HCT116 (cell line): ENCODE data around the gene C9. TPM values are rescaled to one million over a fixed set of nuclear protein-coding genes. Genes with fewer than 3 reads are reported as not detected.

Experiments used
- ATAC-seq: fragments of 200-7000 bp; cut with Tn5 transposase; 2 replicates; pipeline ENCODE4 v1.9.1; 2020; ENCODE audit warnings: mild to moderate bottlenecking, moderate library complexity
- BruUV-seq: library from RNA; stranded (reverse); fragments of 400-500 nt; replicated peaks from 2 replicates; lab custom pipeline; 2021; lab: Mats Ljungman, UMichigan
- CTCF ChIA-PET: fragments of 300-600 bp; sonication (Branson Sonifier 250); formaldehyde crosslinking; loops from one replicate; lab custom pipeline; 2021; ENCODE audit warnings: antibody characterized with exemption; lab: Charles Lee
- POLR2A ChIA-PET: fragments of 300-600, 350-600 bp; sonication (Branson Sonifier 250); formaldehyde crosslinking; loops from one replicate; lab custom pipeline; 2021; ENCODE audit warnings: antibody characterized with exemption; lab: Charles Lee
- RAD21 ChIA-PET, 2 experiments: fragments of 300-600 bp; sonication (Branson Sonifier 250); formaldehyde crosslinking; loops; one replicate each; lab custom pipeline; 2023; ENCODE audit warnings: low total read pairs in 2 of 2; ENCODE audit not compliant: uncharacterized antibody in 2 of 2, unreplicated experiment in 2 of 2, low non-redundant PET in 1 of 2; lab: Charles Lee
- DNase-seq: peaks from one replicate; pipeline ENCODE4 v3.0.0-alpha.2; 2010; ENCODE audit warnings: low read depth, low spot score
- H2AFZ ChIP-seq: fragments of 200-600 bp; shearing (Covaris generic), sonication (generic); 2 replicates; pipeline ENCODE4 v1.6.1; 2017; ENCODE audit warnings: low read depth, mixed run types, mixed read lengths, antibody characterized with exemption, low read length; ENCODE audit not compliant: poor library complexity, severe bottlenecking
- H3K27ac ChIP-seq: 2 replicates; pipeline ENCODE4 v1.5.1; 2012; ENCODE audit warnings: low read depth, low read length
- H3K27me3 ChIP-seq: fragments of 200-600 bp; sonication (generic); 2 replicates; pipeline ENCODE4 v1.6.1; 2016; ENCODE audit warnings: mixed run types, low read length, mixed read lengths; ENCODE audit not compliant: insufficient read depth
- H3K36me3 ChIP-seq, 2 experiments: fragments of 200-500 bp in 1 of 2; fragments of 200-600 bp in 1 of 2; sonication (Bioruptor generic) in 1 of 2; sonication (generic) in 1 of 2; 2 replicates each; pipeline versions ENCODE4 v1.5.1 to v1.6.1; 2014 to 2016; ENCODE audit warnings: low read length in 2 of 2, inconsistent platforms in 1 of 2, mixed read lengths in 1 of 2, mixed run types in 1 of 2; ENCODE audit not compliant: insufficient read depth in 2 of 2, control insufficient read depth in 1 of 2
- H3K4me1 ChIP-seq, 2 experiments: fragments of 200-600 bp in 1 of 2; sonication (generic) in 1 of 2; 2 replicates each; pipeline versions ENCODE4 v1.5.1 to v1.6.1; 2012 to 2017; ENCODE audit warnings: low read length in 2 of 2, inconsistent platforms in 1 of 2, mild to moderate bottlenecking in 1 of 2, mixed read lengths in 1 of 2, mixed run types in 1 of 2, moderate library complexity in 1 of 2; ENCODE audit not compliant: insufficient read depth in 2 of 2, control insufficient read depth in 1 of 2
- H3K4me2 ChIP-seq: fragments of 200-600 bp; sonication (generic); 2 replicates; pipeline ENCODE4 v1.6.1; 2017; ENCODE audit warnings: mixed run types, low read length, mixed read lengths
- H3K4me3 ChIP-seq, 2 experiments: fragments of 200-600 bp in 1 of 2; sonication (generic) in 1 of 2; replicated peaks in 1 of 2; 2 replicates each; pipeline ENCODE4 v1.5.1; 2011 to 2016; ENCODE audit warnings: low read length in 2 of 2, control low read depth in 1 of 2, low read depth in 1 of 2, mild to moderate bottlenecking in 1 of 2, mixed read lengths in 1 of 2, mixed run types in 1 of 2
- H3K79me2 ChIP-seq: fragments of 200-600 bp; sonication (generic); 2 replicates; pipeline ENCODE4 v1.6.1; 2017; ENCODE audit warnings: mild to moderate bottlenecking, mixed run types, low read length, moderate library complexity, mixed read lengths; ENCODE audit not compliant: insufficient read depth
- H3K9ac ChIP-seq: fragments of 200-600 bp; sonication (generic); 2 replicates; pipeline ENCODE4 v1.6.1; 2016; ENCODE audit warnings: low read length, mixed read lengths
- H3K9me2 ChIP-seq: fragments of 200-600 bp; sonication (generic), shearing (Covaris generic); 2 replicates; pipeline ENCODE4 v1.6.1; 2017; ENCODE audit warnings: mixed run types, mild to moderate bottlenecking, moderate library complexity; ENCODE audit not compliant: insufficient read depth
- H3K9me3 ChIP-seq, 2 experiments: fragments of 200-500 bp in 1 of 2; fragments of 200-600 bp in 1 of 2; sonication (Bioruptor generic) in 1 of 2; sonication (generic) in 1 of 2; 2 replicates each; pipeline ENCODE4 v1.6.1; 2014 to 2017; ENCODE audit warnings: low read length in 2 of 2, mixed read lengths in 2 of 2, inconsistent platforms in 1 of 2, low read depth in 1 of 2, mild to moderate bottlenecking in 1 of 2, mixed run types in 1 of 2, moderate library complexity in 1 of 2; ENCODE audit not compliant: control insufficient read depth in 1 of 2, insufficient read depth in 1 of 2
- H4K20me1 ChIP-seq: fragments of 200-600 bp; sonication (generic), shearing (Covaris generic); 2 replicates; pipeline ENCODE4 v1.6.1; 2017; ENCODE audit warnings: mixed run types, mild to moderate bottlenecking, moderate library complexity; ENCODE audit not compliant: insufficient read depth
- CBX3 ChIP-seq: IDR thresholded peaks from 2 replicates; pipeline ENCODE4 v1.6.1; 2012; ENCODE audit warnings: low read depth
- CEBPB ChIP-seq: IDR thresholded peaks from 2 replicates; pipeline ENCODE4 v1.6.1; 2012; ENCODE audit warnings: low read depth
- EGR1 ChIP-seq: IDR thresholded peaks from 2 replicates; pipeline ENCODE4 v1.6.1; 2012; ENCODE audit warnings: low read depth
- EZH2 ChIP-seq: fragments of 200-600 bp; sonication (generic); IDR thresholded peaks from 2 replicates; pipeline ENCODE4 v1.6.1; 2017; ENCODE audit warnings: antibody characterized with exemption, mixed run types
- FOSL1 ChIP-seq: IDR thresholded peaks from 2 replicates; pipeline ENCODE4 v1.6.1; 2012; ENCODE audit warnings: low read depth
- JUND ChIP-seq: IDR thresholded peaks from 2 replicates; pipeline ENCODE4 v1.6.1; 2012
- POLR2A ChIP-seq: IDR thresholded peaks from 2 replicates; pipeline ENCODE4 v1.7.0; 2011; ENCODE audit warnings: borderline replicate concordance; ENCODE audit not compliant: insufficient read depth, insufficient read length; ENCODE audit errors: extremely low read depth
- POLR2AphosphoS5 ChIP-seq: IDR thresholded peaks from 2 replicates; pipeline ENCODE4 v1.6.1; 2011; ENCODE audit warnings: mild to moderate bottlenecking, low read depth, low read length, moderate library complexity
- RAD21 ChIP-seq: IDR thresholded peaks from 2 replicates; pipeline ENCODE4 v1.6.1; 2012; ENCODE audit warnings: low read depth, mild to moderate bottlenecking
- SIN3A ChIP-seq: IDR thresholded peaks from 2 replicates; pipeline ENCODE4 v1.6.1; 2012; ENCODE audit warnings: low read depth
- SP1 ChIP-seq: IDR thresholded peaks from 2 replicates; pipeline ENCODE4 v1.6.1; 2012; ENCODE audit warnings: low read depth
- SRF ChIP-seq: IDR thresholded peaks from 2 replicates; pipeline ENCODE4 v1.6.1; 2012; ENCODE audit warnings: low read depth
- TCF7L2 ChIP-seq: IDR thresholded peaks from 2 replicates; pipeline ENCODE4 v1.7.0; 2011; ENCODE audit warnings: borderline replicate concordance, inconsistent platforms; ENCODE audit not compliant: insufficient read depth, insufficient read length; ENCODE audit errors: extremely low read depth
- YY1 ChIP-seq: IDR thresholded peaks from 2 replicates; pipeline ENCODE4 v1.6.1; 2011; ENCODE audit warnings: low read length, low read depth, moderate library complexity, mild to moderate bottlenecking; ENCODE audit not compliant: insufficient replicate concordance; ENCODE audit errors: extremely low read depth
- ZFX ChIP-seq: fragments of 450-650 bp; IDR thresholded peaks from 2 replicates; pipeline ENCODE4 v1.6.1; 2017
- ZNF274 ChIP-seq: fragments of 200-500 bp; sonication (Bioruptor generic); IDR thresholded peaks from 2 replicates; pipeline ENCODE4 v1.6.1; 2014; ENCODE audit warnings: mild to moderate bottlenecking, low read depth, low read length, inconsistent platforms
- intact Hi-C: fragments of 100-400 bp; cut with micrococcal nuclease; formaldehyde crosslinking; loops from 2 replicates; pipeline ENCODE4 v1.10.0; 2022
- total RNA-seq: library from RNA; stranded (reverse); gene quantifications from one replicate; pipeline ENCODE4 v1.2.1, GENCODE V29; 2021; ENCODE audit not compliant: unreplicated experiment
- TF ChIP-seq, protein P1 (sequence below): IDR thresholded peaks from 2 replicates; pipeline ENCODE4 v1.6.1; 2012; ENCODE audit warnings: low read depth
- TF ChIP-seq, protein P2 (sequence below): IDR thresholded peaks from 2 replicates; pipeline ENCODE4 v1.6.1; 2011; ENCODE audit warnings: mild to moderate bottlenecking, low read length, moderate library complexity; ENCODE audit not compliant: insufficient replicate concordance; ENCODE audit errors: extremely low read depth

C9 gene
- total RNA-seq, 1 experiment from 2014 or later: 0.34 TPM

DNA sequence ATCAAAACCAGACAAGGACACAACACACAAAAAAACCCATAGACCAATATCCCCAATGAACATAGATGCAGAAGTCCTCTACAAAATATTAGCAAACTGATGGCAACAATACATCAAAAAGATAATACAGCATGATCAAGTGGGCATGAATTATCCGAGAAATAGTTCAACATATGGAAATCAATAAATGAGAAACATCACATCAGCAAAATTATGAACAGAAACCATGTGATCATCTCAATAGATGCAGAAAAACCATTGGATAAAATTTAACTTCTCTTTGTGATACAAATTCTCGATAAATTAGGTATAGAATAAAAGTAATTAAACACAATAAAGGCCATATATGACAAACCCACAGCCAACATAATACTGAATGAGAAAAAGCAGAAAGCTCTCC, 69.6 kb downstream of the C9 start:
- Histone ChIP-seq H3K4me2 (no peak overlapping the region), H3K4me1 (no peaks in the 10 kb centered on the region), H3K36me3 (no peaks in the 10 kb centered on the region), H3K27ac (no peak overlapping the region), H2AFZ (no peak overlapping the region), H3K9me2 (no peaks in the 10 kb centered on the region), H3K4me3 (no peak overlapping the region), H3K9ac (no peak overlapping the region), H3K9me3 (no peaks in the 10 kb centered on the region)
- ChIA-PET POLR2A (no interaction called here), CTCF (no interaction called here), RAD21 (no interaction called here)
- no peak for DNase-seq
- intact Hi-C loops: no loop called here
- no TSS peak for BruUV-seq
- no peak for TF ChIP-seq SRF
- TF ChIP-seq EZH2: no peak
- TF ChIP-seq, protein P1, sequence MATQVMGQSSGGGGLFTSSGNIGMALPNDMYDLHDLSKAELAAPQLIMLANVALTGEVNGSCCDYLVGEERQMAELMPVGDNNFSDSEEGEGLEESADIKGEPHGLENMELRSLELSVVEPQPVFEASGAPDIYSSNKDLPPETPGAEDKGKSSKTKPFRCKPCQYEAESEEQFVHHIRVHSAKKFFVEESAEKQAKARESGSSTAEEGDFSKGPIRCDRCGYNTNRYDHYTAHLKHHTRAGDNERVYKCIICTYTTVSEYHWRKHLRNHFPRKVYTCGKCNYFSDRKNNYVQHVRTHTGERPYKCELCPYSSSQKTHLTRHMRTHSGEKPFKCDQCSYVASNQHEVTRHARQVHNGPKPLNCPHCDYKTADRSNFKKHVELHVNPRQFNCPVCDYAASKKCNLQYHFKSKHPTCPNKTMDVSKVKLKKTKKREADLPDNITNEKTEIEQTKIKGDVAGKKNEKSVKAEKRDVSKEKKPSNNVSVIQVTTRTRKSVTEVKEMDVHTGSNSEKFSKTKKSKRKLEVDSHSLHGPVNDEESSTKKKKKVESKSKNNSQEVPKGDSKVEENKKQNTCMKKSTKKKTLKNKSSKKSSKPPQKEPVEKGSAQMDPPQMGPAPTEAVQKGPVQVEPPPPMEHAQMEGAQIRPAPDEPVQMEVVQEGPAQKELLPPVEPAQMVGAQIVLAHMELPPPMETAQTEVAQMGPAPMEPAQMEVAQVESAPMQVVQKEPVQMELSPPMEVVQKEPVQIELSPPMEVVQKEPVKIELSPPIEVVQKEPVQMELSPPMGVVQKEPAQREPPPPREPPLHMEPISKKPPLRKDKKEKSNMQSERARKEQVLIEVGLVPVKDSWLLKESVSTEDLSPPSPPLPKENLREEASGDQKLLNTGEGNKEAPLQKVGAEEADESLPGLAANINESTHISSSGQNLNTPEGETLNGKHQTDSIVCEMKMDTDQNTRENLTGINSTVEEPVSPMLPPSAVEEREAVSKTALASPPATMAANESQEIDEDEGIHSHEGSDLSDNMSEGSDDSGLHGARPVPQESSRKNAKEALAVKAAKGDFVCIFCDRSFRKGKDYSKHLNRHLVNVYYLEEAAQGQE: no peak
- TF ChIP-seq POLR2AphosphoS5: no peak
- no peak for TF ChIP-seq RAD21
- TF ChIP-seq ZNF274: no peak
- no peak for TF ChIP-seq ZFX
- TF ChIP-seq SP1: no peak
- TF ChIP-seq CBX3: no peak
- no peak for TF ChIP-seq EGR1
- TF ChIP-seq YY1: no peak
- TF ChIP-seq POLR2A: no peak
- TF ChIP-seq, protein P2, sequence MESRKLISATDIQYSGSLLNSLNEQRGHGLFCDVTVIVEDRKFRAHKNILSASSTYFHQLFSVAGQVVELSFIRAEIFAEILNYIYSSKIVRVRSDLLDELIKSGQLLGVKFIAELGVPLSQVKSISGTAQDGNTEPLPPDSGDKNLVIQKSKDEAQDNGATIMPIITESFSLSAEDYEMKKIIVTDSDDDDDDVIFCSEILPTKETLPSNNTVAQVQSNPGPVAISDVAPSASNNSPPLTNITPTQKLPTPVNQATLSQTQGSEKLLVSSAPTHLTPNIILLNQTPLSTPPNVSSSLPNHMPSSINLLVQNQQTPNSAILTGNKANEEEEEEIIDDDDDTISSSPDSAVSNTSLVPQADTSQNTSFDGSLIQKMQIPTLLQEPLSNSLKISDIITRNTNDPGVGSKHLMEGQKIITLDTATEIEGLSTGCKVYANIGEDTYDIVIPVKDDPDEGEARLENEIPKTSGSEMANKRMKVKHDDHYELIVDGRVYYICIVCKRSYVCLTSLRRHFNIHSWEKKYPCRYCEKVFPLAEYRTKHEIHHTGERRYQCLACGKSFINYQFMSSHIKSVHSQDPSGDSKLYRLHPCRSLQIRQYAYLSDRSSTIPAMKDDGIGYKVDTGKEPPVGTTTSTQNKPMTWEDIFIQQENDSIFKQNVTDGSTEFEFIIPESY: no peak
- TF ChIP-seq TCF7L2: no peak
- TF ChIP-seq CEBPB: no peak
- TF ChIP-seq FOSL1: no peak
- TF ChIP-seq SIN3A: no peak
- no peak for TF ChIP-seq JUND
- TF ChIP-seq, all 23 proteins: peak for 0
- no peaks in the 10 kb centered on the region for H3K79me2 ChIP-seq
- no peaks in the 10 kb centered on the region for H3K27me3 ChIP-seq
- H4K20me1 ChIP-seq: no peaks in the 10 kb centered on the region
- no peak for ATAC-seq
